Vagina (tissue), 2 donors: Measurements from ENCODE around the gene NPIPB6. TPM values are rescaled to one million over a fixed set of nuclear protein-coding genes. Genes with fewer than 3 reads are reported as not detected.

Experiments used
- DNase-seq, 2 donors: peaks; one replicate each; pipeline ENCODE4 v3.0.0-alpha.2; 2017; ENCODE audit errors: extremely low spot score in 2 of 2
- H3K27ac ChIP-seq: fragments of 200-600 bp; sonication (generic); one replicate; pipeline ENCODE4 v1.5.1; 2019
- H3K27me3 ChIP-seq: fragments of 200-600 bp; sonication (generic); one replicate; pipeline ENCODE4 v1.5.1; 2019
- H3K36me3 ChIP-seq, 2 donors: fragments of 200-600 bp; sonication (generic); one replicate each; pipeline ENCODE4 v1.5.1; 2017 to 2019
- H3K4me1 ChIP-seq: fragments of 200-600 bp; sonication (generic); one replicate; pipeline ENCODE4 v1.5.1; 2019
- H3K4me3 ChIP-seq, 2 donors: fragments of 200-600 bp; sonication (generic); 1 replicate in 1 of 2; 2 replicates in 1 of 2; pipeline ENCODE4 v1.5.1; 2016 to 2019
- H3K9me3 ChIP-seq: fragments of 200-600 bp; sonication (generic); one replicate; pipeline ENCODE4 v1.5.1; 2019
- CTCF ChIP-seq, 3 experiments: fragments of 450-650 bp in 2 of 3; fragments of 200-600 bp in 1 of 3; sonication (generic) in 1 of 3; IDR thresholded peaks; one replicate each; pipeline ENCODE4 v1.5.1; 2017 to 2019; ENCODE audit warnings: antibody characterized with exemption in 3 of 3, mild to moderate bottlenecking in 2 of 3, moderate library complexity in 2 of 3
- POLR2A ChIP-seq, 2 donors: fragments of 450-650 bp; IDR thresholded peaks; one replicate each; pipeline ENCODE4 v1.6.1; 2017; ENCODE audit warnings: antibody characterized with exemption in 2 of 2, mild to moderate bottlenecking in 2 of 2, moderate library complexity in 2 of 2
- POLR2AphosphoS5 ChIP-seq, 2 donors: sonication (generic); formaldehyde crosslinking; IDR thresholded peaks; one replicate each; pipeline ENCODE4 v1.9.0; 2017; ENCODE audit warnings: antibody characterized with exemption in 2 of 2, mild to moderate bottlenecking in 2 of 2, low read depth in 1 of 2; ENCODE audit not compliant: insufficient read depth in 1 of 2
- intact Hi-C: fragments of 100-400 bp; cut with DNase I; formaldehyde crosslinking; loops from one replicate; pipeline ENCODE4 v1.15.1; 2023
- total RNA-seq: library from RNA; depleted of rRNA; stranded (reverse); fragments of >200 nt; gene quantifications from one replicate; pipeline ENCODE4 v1.2.3, GENCODE V29; 2016

NPIPB6 gene
- total RNA-seq, 1 donor from 2014 or later, result 7.6 TPM

- H3K4me1 ChIP-seq, result no peaks in the 10 kb centered on the region
- DNase-seq, result no peak
- H3K36me3 ChIP-seq, result no peaks in the 10 kb centered on the region
- no peak overlapping the region for H3K4me3 ChIP-seq
- no peaks in the 10 kb centered on the region for H3K27me3 ChIP-seq
- TF ChIP-seq POLR2A (IDR thresholded peaks at IDR 0.05) (no peak), POLR2AphosphoS5 (IDR thresholded peaks at IDR 0.05; ENCODE audit: insufficient read depth in 1 of 2, low read depth in 1 of 2) (no peak), CTCF (IDR thresholded peaks at IDR 0.05) (no peak)
- no peak overlapping the region for H3K27ac ChIP-seq
- H3K9me3 ChIP-seq, result no peaks in the 10 kb centered on the region
- intact Hi-C loops, result no loop called here
These were observed 54.3 kb downstream of the NPIPB6 start for GRCh38 chr16:28308794-28309584.

- Histone ChIP-seq H3K27me3 (no peaks in the 10 kb centered on the region), H3K4me3 (no peak overlapping the region), H3K36me3 (no peaks in the 10 kb centered on the region), H3K27ac (no peak overlapping the region), H3K4me1 (no peaks in the 10 kb centered on the region), H3K9me3 (no peaks in the 10 kb centered on the region)
- intact Hi-C loops, result no loop called here
- no peak for DNase-seq
- TF ChIP-seq POLR2A (IDR thresholded peaks at IDR 0.05) (no peak), CTCF (IDR thresholded peaks at IDR 0.05) (no peak), POLR2AphosphoS5 (IDR thresholded peaks at IDR 0.05; ENCODE audit: insufficient read depth in 1 of 2, low read depth in 1 of 2) (no peak)
These were observed 55.4 kb downstream of the NPIPB6 start for GRCh38 chr16:28307936-28308335.

GRCh38 chr16:28304214-28304613 is 59.1 kb downstream of the NPIPB6 start:
- DNase-seq, result no peak
- TF ChIP-seq POLR2A (IDR thresholded peaks at IDR 0.05), result no peak
- TF ChIP-seq CTCF (IDR thresholded peaks at IDR 0.05), result no peak
- no peak for TF ChIP-seq POLR2AphosphoS5 (IDR thresholded peaks at IDR 0.05; ENCODE audit: insufficient read depth in 1 of 2, low read depth in 1 of 2)
- no peak overlapping the region for H3K27ac ChIP-seq
- no peaks in the 10 kb centered on the region for H3K9me3 ChIP-seq
- no peaks in the 10 kb centered on the region for H3K36me3 ChIP-seq
- intact Hi-C loops, result no loop called here
- no peaks in the 10 kb centered on the region for H3K27me3 ChIP-seq
- no peak overlapping the region for H3K4me3 ChIP-seq
- H3K4me1 ChIP-seq, result no peaks in the 10 kb centered on the region

- Histone ChIP-seq H3K4me3 (no peak overlapping the region), H3K36me3 (no peaks in the 10 kb centered on the region), H3K9me3 (no peaks in the 10 kb centered on the region), H3K27me3 (no peaks in the 10 kb centered on the region), H3K27ac (no peak overlapping the region), H3K4me1 (no peaks in the 10 kb centered on the region)
- intact Hi-C loops, result no loop called here
- TF ChIP-seq POLR2A (IDR thresholded peaks at IDR 0.05), result no peak
- TF ChIP-seq CTCF (IDR thresholded peaks at IDR 0.05), result no peak
- no peak for TF ChIP-seq POLR2AphosphoS5 (IDR thresholded peaks at IDR 0.05; ENCODE audit: insufficient read depth in 1 of 2, low read depth in 1 of 2)
- DNase-seq, result no peak
These were observed 60.2 kb downstream of the NPIPB6 start for GRCh38 chr16:28303132-28303531.

- H3K4me3 ChIP-seq, result no peak overlapping the region
- H3K36me3 ChIP-seq, result no peaks in the 10 kb centered on the region
- no peak overlapping the region for H3K27ac ChIP-seq
- intact Hi-C loops, result no loop called here
- TF ChIP-seq POLR2A (IDR thresholded peaks at IDR 0.05) (no peak), POLR2AphosphoS5 (IDR thresholded peaks at IDR 0.05; ENCODE audit: insufficient read depth in 1 of 2, low read depth in 1 of 2) (no peak), CTCF (IDR thresholded peaks at IDR 0.05) (no peak)
- DNase-seq, result no peak
- no peaks in the 10 kb centered on the region for H3K27me3 ChIP-seq
- H3K4me1 ChIP-seq, result no peaks in the 10 kb centered on the region
- no peaks in the 10 kb centered on the region for H3K9me3 ChIP-seq
These were observed 61.7 kb downstream of the NPIPB6 start for GRCh38 chr16:28301620-28302019.
